ENCODE results near the gene RRAS2.
"Not testable (repeated sequence)": the region's sequence is repeated elsewhere in the genome, so short reads cannot be mapped to it uniquely, and the experiment has no call there.

RRAS2 gene

GRCh38 chr11:14358729-14359439, at the start of gene RRAS2:
Gene RRAS2, minus strand, starts transcription at chr11:14359183. Its CDS starts 313 bp downstream, at chr11:14358870.
- DNase-seq, result peak; percentile 72

GRCh38 chr11:14408612-14409011, 49.6 kb upstream of the RRAS2 start:
- DNase-seq, result no peak

- not testable (repeated sequence) for DNase-seq
These were observed 47.1 kb upstream of the RRAS2 start for GRCh38 chr11:14406116-14406515.

DNA sequence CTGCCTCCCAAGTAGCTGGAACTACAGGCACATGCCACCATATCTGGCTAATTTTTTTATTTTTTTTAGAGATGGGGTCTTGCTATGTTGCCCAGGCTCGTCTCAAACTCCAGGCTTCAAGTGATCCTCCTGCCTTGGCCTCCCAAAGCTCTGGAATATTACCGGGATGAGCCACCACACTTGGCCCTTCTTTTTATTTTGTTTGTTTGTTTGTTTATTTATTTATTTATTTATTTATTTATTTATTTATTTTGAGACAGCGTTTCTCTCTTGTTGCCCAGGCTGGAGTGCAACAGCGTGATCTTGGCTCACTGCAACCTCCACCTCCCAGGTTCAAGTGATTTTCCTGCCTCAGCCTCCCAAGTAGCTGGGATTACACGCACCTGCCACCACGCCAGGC, 44.5 kb upstream of the RRAS2 start:
- not testable (repeated sequence) for DNase-seq

GRCh38 chr11:14399087-14399486, 40.1 kb upstream of the RRAS2 start:
- no peak for DNase-seq

- DNase-seq, result no peak
These were observed 37.3 kb upstream of the RRAS2 start for GRCh38 chr11:14396273-14396672.

DNA sequence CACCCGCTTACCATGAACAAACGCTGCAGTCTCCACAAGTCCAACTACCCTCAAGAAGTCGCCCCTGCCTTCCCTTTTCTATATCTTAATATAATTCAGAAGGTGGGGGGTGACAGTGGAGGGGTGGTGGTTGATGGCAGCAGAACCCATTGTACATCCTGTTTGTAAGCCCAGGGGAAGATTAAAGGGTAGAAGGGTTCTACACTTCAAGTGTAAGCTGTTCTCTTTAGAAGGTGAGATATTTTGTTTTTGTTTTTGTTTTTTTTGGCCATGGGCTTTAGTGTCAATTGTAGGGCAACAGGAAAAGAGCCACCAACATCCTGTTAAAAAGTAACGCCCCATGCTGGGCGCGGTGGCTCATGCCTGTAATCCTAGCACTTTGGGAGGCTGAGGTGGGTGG, 34.9 kb upstream of the RRAS2 start:
- DNase-seq, result no peak

DNA sequence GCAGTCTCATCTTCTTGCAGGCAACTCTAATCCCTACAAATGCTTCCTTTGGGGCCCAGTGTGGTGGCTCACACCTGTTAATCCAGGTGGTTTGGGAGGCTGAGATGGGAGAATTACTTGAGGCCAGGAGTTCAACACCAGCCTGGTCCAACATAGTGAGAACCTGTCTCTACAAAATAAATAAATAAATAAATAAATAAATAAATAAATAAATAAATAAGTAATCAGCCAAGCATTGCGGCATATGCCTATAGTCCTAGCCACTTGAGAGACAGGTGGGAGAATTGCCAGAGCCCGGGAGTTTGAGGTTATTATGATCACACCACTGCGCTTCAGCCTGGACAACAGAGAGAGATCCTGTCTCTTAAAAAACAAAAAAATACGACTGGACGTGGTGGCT, 34.1 kb upstream of the RRAS2 start:
- no peak for DNase-seq

GRCh38 chr11:14390669-14391068, 31.7 kb upstream of the RRAS2 start:
- DNase-seq, result no peak

DNA sequence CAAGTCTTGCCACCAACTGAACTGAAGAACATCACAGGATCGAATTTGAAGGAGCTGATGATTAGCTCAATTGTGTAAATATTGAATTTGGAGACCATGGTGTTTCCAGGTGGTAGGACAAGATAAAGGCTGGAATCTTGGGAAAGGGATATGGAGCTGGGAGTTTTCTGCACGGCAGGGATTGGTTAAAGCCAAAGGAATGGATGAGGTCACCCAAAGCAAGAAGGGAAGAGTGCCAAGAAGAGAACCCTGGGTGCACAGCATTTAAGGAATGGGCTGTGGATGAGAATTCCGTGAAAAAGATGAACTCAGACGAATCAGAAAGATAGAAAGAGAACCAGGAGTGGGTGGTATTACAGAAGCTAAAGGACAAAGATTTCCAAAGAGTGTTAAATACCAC, 29.4 kb upstream of the RRAS2 start:
- DNase-seq, result no peak

GRCh38 chr11:14386895-14387480, 28.0 kb upstream of the RRAS2 start:
- no peak for DNase-seq

DNA sequence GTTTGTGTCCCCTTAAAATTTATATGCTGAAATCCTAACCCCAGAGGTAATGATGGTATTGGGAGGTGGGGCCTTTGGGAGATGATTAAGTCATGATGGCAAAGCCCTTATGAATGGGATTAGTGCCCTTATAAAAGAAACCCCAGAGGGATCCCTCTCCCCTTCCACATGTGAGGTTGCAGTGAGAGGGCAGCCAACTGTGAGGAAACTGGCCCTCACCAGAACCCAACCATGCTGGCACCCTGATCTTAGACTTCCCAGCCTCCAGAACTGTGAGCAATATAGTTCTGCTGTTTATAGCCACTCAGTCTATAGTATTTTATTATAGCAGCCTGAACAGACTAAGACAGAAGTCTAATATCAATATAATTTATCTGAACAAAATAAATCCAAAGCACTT, 27.1 kb upstream of the RRAS2 start:
- DNase-seq, result no peak

DNA sequence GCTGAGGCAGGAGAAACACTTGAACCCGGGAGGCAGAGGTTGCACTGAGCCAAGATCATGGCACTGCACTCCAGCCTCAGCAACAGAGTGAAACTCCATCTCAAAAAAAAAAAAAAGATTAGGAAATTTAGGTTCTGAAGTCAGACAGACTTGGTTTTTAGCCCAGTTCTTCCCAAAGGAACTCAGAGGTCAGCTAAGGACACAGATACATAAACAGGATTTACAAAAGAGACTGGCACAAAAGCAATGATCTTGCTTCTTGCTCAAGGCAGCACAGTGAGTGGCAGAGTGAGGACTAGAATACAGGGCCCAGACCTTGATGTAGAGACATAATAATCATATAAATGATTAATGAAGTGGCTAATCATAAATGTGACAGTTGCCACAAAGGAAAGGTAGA, 25.4 kb upstream of the RRAS2 start:
- DNase-seq, result no peak

DNA sequence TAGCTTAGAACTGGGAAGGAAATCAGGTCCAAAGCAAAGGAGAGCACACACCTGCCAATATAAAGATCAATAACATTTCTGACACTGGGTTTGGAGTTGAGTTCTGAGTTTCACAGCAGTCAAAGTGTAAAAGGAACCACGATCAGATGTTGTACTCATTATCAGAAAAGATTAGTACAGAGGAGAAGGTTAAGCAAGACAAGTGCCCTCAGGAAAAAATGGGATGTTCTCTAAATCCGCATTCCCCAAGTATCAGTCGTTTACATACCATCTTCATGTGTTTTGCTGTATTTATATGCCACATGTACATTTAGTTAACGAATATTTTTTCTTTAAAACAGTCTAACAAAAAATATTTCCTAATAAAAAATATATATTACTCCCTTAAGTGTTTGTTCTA, 23.0 kb upstream of the RRAS2 start:
- DNase-seq, result no peak

GRCh38 chr11:14380947-14381561, 22.1 kb upstream of the RRAS2 start:
- DNase-seq, result peak; percentile 24

DNA sequence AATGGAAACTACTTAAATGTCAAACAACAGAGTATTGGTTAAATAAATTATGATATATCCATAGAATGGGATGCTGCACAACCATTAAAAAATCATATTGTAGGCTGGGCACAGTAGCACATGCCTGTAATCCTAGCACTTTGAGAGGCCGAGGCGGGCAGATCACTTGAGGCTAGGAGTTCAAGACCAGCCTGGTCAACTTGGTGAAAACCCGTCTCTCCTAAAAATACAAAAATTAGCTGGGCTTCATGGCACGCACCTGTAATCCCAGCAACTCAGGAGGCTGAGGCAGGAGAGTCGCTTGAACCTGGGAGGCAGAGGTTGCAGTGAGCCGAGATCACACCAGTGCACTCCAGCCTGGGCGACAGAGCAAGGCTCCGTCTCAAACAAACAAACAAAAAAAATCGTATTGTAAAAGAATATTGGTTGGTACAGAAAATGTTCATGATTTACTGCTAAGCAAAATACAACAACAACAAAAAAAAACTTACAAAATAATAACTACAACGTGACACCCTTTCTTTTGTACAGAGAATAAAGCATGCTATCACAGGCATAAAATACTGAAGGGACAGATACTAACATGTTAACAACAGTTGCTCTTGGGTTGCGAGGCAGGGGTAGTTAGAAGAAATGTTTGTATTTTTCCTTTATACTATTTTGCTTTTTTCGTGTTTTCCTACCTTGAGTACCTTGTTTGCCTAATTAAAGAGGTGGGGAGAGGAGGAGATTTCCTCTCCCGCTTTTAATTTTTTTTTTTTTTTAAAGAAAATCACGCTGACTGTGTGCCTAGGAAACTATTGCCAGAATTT, 21.3 kb upstream of the RRAS2 start:
- no peak for DNase-seq

DNA sequence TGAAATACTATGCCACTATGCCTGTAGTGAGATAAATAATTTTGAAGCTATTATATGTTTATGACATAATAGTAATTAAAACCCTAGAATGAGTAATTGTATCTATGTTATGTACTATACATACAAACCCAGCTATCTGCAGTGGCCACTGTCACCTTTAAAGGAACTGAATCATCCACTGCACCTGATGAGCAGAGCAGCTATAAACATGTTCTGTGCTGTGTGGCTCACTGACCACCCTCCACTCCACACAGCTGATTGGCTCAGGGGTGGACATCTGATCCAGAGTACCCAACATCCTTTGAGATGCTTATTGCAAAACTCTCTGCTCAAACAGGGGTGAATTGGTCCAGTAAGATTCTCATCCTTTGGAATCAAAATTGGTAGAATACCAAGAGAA, 19.2 kb upstream of the RRAS2 start:
- no peak for DNase-seq

- no peak for DNase-seq
These were observed 17.9 kb upstream of the RRAS2 start for GRCh38 chr11:14376920-14377319.

DNA sequence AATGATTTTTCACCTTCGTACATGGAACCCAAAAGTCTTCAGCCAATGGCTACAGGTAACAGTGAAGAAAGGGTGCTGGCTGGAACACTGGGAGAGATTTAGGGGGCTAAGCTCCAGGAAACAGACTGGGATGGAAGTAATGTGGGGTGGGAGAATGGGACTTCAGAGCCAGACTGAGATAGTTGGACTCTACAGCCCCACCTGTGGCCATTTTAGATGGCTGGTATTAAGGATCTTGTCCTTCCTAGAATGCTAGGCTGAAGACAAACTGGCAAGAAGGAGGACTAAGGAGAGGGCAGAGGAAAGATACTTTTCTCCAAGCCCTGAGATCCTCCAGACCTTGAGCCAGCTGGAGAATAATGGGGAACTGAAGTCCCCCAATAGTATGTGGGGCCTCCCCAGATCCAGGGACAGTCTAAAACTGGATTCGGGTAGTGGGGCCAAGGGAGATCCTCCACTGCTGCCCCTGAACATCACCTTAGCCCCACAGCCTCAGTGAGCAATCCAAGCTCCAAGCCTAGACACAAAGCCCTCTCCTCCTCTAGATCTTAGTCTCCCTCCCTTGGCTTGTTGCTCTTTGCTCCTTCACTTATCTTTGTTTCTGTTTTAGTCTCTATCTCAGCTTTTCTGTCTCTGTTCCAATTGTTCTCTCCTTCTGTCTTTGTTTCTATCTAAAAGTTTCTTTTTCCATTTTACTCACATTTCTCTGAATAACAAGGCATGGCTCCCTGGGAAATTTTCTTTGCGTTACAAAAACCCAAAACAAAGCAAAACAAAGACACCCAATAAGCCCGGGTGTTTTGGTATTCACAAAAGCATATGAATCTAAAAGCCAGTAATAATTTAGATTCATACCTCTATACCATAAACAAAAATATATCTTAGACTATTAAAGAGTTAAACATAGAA, 16.2 kb upstream of the RRAS2 start:
- no peak for DNase-seq

DNA sequence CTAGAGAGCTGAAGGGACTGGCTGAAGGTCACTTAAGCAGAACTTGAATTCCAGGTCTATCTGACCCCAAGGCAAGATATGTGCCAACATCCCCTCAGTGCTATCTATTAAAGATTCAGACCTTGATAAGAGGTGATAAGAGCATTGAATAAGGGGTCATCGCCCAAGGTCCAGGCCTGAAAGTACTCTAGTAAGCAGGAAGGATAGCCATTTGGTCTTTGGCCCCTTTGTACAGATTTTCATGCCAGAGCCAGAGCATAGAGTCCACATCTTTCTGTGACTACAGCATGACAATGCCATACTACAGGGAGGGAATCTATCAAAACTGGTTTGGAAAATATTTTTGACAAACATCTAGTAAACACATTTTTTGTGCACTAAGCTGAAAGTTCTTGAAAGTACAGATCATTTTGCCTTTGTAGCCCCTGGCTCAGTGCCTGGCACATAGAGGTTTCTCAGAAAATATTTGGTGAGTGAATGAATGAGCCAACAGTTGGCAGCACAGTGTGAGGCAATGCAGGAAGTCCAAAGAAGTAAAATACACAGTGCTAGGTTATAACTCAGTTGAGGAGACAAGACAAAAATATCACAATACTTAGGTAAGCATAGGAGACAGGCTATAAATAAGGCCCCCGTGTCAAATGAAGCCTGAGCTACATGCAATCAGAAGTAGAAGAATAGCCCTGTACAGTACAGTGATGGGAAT, 15.1 kb upstream of the RRAS2 start:
- no peak for DNase-seq

DNA sequence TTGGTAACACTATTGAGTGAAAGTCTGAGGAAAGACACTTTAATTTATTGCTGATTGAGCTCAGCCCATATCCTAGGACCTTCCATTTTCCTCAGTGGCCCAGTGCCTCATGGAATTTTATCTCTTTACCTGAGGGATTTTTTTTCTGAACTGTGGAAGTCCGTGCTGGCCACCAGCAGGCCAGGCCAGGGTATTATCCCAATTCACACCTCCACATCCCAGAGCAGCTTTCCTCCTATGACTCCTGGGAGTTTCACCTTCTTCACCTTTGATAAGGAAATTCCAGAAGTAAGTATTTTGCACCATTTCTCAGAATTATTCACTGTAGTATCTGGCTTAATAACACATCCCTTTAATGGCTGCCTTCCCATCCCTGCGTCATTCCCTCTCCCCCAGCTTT, 13.0 kb upstream of the RRAS2 start:
- DNase-seq, result no peak

DNA sequence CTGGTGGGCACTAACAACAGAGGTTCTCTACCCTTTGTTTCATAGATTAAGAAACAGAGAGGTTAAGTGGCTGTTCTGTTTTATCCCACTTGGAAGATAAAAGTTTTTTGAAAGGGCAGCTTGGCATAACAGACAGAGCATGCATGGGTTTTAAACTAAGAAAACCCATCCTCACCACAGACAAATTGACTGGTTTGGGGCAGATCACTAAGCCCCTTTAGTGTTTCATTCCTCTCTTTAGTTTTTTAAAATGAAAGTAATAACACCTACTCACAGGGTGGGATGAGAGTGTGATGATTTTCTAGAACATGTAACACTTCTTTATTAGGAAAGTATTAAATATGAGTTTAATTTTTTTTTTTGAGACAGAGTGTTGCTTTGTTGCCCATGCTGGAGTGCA, 12.3 kb upstream of the RRAS2 start:
- DNase-seq, result no peak

Measured in CD4-positive, alpha-beta T cell treated with Interleukin-4 for 4 hours (primary cell).